B cell (primary cell): ENCODE results near the gene TMEM45B.

ENCODE experiments used
- EZH2 ChIP-seq: IDR thresholded peaks from 2 replicates; pipeline ENCODE4 v1.6.1; 2012; ENCODE audit warnings: borderline replicate concordance, low read depth, mild to moderate bottlenecking, moderate library complexity, low read length; ENCODE audit not compliant: insufficient read depth, poor library complexity, severe bottlenecking
- TF ChIP-seq, protein P1 (sequence below): fragments of 200-600 bp; IDR thresholded peaks from one replicate; pipeline ENCODE4 v1.8.0; 2022; ENCODE audit warnings: antibody characterized with exemption, mild to moderate bottlenecking

DNA sequence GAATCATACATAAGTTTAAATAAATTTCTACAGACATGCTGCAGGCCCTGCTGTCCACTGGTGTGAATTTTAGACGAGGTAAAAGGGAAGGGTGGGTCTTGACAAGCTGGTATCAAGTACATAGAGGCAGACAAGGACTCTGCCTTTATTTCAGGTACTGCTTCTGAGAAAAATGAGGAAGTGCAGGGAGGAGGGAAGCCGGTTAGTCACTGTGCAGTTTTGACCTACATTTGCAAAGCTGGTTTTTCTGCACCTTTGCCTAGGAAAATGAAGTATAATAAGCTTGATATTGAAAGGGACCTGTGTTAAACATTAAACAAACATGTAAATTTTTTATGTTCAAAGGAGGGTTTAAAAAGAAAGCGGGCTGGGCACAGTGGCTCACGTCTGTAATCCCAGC is 24.6 kb downstream of the TMEM45B start:
- TF ChIP-seq, protein P1, sequence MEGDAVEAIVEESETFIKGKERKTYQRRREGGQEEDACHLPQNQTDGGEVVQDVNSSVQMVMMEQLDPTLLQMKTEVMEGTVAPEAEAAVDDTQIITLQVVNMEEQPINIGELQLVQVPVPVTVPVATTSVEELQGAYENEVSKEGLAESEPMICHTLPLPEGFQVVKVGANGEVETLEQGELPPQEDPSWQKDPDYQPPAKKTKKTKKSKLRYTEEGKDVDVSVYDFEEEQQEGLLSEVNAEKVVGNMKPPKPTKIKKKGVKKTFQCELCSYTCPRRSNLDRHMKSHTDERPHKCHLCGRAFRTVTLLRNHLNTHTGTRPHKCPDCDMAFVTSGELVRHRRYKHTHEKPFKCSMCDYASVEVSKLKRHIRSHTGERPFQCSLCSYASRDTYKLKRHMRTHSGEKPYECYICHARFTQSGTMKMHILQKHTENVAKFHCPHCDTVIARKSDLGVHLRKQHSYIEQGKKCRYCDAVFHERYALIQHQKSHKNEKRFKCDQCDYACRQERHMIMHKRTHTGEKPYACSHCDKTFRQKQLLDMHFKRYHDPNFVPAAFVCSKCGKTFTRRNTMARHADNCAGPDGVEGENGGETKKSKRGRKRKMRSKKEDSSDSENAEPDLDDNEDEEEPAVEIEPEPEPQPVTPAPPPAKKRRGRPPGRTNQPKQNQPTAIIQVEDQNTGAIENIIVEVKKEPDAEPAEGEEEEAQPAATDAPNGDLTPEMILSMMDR, result no peak
- TF ChIP-seq EZH2, result no peak
